Hippocampal formation (tissue), 2 donors: ENCODE data around the gene HIRA.

Experiments used
- DNase-seq, 2 donors: peaks; one replicate each; lab custom pipeline; 2025; lab: John Stamatoyannopoulos, UW

The HIRA gene, protein sequence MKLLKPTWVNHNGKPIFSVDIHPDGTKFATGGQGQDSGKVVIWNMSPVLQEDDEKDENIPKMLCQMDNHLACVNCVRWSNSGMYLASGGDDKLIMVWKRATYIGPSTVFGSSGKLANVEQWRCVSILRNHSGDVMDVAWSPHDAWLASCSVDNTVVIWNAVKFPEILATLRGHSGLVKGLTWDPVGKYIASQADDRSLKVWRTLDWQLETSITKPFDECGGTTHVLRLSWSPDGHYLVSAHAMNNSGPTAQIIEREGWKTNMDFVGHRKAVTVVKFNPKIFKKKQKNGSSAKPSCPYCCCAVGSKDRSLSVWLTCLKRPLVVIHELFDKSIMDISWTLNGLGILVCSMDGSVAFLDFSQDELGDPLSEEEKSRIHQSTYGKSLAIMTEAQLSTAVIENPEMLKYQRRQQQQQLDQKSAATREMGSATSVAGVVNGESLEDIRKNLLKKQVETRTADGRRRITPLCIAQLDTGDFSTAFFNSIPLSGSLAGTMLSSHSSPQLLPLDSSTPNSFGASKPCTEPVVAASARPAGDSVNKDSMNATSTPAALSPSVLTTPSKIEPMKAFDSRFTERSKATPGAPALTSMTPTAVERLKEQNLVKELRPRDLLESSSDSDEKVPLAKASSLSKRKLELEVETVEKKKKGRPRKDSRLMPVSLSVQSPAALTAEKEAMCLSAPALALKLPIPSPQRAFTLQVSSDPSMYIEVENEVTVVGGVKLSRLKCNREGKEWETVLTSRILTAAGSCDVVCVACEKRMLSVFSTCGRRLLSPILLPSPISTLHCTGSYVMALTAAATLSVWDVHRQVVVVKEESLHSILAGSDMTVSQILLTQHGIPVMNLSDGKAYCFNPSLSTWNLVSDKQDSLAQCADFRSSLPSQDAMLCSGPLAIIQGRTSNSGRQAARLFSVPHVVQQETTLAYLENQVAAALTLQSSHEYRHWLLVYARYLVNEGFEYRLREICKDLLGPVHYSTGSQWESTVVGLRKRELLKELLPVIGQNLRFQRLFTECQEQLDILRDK

DNA sequence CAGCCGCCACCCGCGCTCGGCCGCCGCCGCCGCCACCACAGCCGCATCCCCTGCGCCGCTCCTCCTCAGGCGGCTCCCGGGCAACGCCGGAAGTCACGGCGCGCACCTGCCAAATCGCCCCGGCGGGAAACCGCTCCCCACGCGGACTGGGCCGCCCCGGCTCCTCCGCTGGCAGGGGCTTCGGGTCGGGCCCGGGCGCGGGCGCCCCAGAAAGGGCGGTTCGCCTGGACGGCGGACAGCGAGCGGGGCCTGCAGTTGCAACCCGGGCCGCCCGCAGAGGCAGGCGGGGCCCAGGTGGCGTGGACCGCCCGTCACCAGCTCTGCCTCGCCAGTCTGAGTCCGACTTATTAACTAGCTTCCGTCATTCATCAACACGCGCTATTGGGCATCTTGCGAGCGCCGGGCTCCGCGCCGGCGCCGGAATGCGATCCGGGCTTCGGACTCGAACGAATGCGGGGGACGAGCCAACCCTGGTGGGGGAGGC is at the start of gene HIRA:
HIRA (minus strand) TSS at position 85 of the 484 bp plus-strand sequence. CDS start 257 bp downstream, outside the sequence.
- peak; percentile 73 to 82 for DNase-seq

DNA sequence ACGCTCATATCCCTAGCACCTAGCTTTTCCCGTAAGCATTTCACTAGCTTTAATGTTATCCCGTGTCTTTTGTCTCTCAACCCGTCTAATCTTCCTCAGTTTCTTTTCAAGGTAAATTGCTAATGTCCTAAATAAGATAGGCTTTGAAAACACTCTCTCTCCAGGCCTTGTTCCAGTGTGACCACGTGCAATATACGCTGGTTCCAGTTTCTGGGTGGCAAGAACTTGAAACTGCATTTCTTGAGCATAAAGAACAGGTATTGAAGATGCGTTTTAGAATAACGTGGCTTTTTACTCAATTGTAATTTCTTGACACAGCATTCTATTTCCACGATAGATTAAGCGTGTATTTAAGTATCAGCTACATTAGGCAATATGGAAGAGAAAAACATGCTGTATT is 49.3 kb upstream of the HIRA start:
- no peak for DNase-seq

DNA sequence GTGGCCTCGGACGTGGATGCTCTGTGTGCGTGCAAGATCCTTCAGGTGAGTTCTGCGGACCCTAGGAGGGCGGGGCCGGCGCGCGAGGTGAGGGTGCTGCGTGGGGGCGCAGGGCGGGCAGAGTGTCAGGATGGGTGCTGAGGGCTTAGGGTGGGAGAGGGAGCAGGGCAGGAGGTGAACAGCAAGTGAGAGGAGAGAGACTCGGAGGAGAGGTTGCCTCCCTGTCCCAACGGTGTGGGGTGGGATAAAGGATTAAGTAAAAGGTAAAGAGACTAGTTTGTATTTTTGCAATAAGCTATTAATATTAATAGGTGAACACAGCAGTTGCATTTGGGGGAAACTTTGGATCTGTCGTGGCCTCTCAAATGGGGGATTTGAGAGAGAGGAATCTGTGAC is 48.6 kb upstream of the HIRA start:
- DNase-seq: no peak

DNA sequence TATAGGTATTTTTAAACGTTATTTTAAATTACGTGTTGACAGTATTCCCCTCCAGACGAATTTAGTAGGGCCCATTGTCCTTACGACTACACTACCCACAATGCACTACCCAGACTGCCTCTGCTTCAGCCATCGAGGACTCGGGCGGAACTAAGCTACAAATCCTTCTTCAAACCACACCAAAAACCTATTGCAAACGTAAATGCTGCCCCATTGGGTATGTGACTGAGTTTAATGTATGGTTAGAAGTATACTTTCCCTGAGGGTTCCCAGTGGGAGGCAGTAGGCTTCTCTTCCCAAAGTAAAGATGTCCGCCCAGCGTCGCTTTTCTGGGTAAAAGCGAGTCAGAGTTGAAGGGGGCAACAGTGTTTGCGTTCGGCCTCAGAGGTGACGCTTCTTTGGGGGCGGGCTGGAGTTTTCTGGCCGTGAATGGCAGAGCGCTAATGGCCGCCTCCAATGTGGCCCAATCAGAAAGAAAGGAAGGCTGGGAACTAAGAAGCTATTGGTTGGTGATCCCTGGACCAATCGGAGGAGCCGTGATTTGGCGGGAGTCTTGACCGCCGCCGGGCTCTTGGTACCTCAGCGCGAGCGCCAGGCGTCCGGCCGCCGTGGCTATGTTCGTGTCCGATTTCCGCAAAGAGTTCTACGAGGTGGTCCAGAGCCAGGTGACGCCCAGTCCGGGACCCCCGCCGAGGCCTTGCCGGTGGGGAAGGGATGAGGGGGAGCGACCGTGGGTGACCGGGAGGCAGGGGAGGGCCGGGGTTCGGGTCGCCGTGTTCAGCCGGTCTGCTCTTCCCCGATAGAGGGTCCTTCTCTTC is 48.0 kb upstream of the HIRA start, which contains the start of gene CDC45:
CDC45 (plus strand) TSS at position 566 of the 818 bp plus-strand sequence; CDS start at position 615, 49 bp downstream.
- DNase-seq: peak; percentile 96 to 99

- peak; percentile 79 to 88 for DNase-seq
Measured at GRCh38 chr22:19478901-19479354, 47.4 kb upstream of the HIRA start, which contains the start of gene UFD1. UFD1 (minus strand) TSS chr22:19479193; CDS start chr22:19479085, 108 bp downstream.

DNA sequence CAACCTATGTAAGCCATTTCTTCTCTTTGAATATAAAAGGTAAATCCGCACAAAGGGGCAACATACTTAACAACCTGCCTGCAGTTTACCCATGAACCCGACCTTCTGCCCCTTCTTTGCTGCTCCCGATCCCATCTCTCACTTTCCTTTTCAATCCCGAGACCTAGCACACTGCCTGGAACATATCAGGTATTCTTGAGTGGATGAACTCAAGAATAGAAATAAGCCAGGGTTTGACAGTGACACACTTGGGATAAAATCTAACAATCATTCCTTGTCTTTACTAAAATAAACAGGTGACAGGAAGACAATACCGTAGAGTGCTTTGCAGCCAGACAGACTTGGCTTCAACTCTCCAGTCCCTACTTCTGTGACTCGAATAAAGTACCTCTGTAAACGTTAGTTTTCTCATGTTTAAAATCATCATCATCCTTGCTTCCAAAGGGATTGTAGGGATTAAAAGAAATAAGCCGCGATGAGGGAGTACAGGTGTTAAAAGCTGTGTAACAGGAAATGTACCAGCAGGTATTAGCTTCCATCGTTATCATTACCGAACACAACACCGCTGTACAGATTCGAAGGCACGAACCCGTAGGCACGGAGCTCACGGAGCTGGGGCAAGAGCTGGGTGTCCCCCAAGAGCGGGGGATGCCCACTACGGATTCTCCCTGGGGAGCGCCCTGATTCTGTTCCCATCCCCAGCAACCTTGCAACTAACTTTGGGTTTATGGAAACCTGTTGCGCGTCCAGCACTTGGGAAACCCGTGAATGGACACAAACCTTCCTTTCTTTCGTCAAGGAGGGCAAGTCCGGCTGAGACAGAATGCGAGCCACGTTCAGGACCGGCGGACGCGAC is 46.7 kb upstream of the HIRA start:
- no peak for DNase-seq

- peak in 1 of 2 donors; percentile 26 for DNase-seq
Measured at GRCh38 chr22:19477321-19478044, 46.0 kb upstream of the HIRA start.

DNA sequence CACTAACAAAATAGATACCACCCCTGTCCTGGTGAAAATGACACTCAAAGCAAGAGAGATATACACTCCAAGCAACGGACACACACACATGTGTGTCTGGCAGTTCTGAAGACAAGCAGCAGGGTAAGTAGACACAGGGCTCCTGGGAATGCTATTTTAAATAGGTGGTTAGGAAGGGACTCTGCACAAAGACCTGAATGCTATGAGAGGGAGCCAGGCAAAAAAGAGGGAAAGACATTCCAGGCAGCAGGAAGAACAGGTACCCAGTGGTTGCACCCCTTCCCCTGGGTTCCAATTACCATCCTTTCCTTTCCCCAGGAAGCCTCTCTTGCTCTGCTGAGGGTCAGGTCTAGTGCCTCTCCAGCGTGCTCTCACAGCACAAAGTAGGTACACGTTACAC is 44.5 kb upstream of the HIRA start:
- no peak for DNase-seq

DNA sequence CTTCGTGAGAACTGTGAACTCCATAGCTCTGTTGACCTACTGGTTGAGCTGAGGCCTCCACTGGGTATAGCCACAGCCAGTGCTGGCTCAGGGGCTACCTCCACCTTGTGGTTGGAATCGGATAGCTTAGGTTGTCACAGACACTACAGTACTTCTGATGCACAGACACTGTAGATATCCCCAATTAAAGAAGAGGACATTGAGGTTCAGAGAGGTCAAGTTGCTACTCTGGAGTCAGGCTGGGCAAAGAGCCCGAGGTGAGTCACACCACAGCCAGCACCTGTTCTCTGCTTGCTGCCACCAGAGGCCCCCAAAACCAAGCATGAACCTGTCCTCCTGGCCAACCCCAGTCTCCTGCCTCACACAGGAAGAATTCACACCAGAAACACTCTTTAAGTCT is 42.0 kb upstream of the HIRA start:
- DNase-seq: no peak

DNA sequence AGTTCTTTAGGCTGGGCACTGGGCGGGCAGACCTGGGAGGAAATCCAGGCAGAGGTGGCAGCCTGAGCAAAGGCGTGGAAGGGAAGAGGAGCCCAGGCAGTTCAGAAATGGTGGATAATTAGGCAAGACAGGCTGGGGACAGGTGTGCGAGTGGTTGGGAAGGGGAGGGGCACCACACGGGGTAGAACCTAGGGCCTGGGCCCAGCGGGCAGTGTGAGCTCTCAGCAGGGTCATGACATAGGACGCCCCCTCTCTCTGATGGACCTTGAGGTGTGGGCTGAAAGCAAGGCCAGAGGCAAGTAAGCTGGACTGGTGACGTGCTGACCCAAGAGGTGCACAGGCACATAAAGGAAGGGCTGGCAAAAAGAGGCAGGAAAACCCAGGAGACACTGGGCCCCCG is 40.7 kb upstream of the HIRA start:
- no peak for DNase-seq

DNA sequence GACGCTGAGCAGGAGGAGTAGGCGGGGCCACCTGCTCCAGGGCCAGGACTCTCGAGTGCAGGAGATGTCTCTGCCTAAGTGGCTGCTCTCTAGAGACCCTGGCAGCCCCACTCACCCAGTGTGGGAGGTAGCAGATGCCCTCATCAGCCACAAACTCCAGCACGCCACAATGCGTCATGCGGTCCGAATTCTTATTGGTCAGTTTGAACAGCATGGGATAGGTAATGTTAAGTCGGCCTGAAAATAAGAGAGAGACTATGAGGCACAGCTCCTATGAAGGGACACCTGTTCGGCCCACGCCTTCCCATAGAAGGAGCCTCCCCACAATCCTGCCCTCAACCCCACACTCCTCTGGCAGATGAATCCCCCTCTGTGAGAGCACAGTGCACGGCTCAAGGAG is 40.0 kb upstream of the HIRA start:
- DNase-seq: no peak

DNA sequence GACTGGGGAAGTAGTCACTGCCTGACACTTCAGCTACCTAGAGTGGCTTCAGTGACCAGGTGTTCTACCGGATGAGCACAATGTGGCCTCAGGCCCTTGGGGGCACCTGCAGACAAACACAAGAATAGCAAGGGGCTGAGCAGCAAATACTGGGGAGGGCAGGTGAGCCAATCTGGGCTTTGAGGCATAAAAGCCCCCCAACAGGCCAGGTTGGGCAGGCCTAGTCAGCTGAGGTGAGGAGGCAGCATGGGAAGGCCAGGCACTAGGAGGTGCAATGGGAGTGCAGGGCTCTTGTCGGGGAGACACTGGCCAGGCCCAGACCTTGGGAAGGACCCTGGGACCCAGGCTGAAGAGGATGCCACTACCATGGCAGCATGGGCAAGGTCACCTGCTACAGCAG is 38.5 kb upstream of the HIRA start:
- no peak for DNase-seq

GRCh38 chr22:19469421-19469820 is 37.9 kb upstream of the HIRA start:
- no peak for DNase-seq

GRCh38 chr22:19467912-19468311 is 36.4 kb upstream of the HIRA start:
- no peak for DNase-seq

- DNase-seq: no peak
Measured at GRCh38 chr22:19466848-19467752, 35.6 kb upstream of the HIRA start.

DNA sequence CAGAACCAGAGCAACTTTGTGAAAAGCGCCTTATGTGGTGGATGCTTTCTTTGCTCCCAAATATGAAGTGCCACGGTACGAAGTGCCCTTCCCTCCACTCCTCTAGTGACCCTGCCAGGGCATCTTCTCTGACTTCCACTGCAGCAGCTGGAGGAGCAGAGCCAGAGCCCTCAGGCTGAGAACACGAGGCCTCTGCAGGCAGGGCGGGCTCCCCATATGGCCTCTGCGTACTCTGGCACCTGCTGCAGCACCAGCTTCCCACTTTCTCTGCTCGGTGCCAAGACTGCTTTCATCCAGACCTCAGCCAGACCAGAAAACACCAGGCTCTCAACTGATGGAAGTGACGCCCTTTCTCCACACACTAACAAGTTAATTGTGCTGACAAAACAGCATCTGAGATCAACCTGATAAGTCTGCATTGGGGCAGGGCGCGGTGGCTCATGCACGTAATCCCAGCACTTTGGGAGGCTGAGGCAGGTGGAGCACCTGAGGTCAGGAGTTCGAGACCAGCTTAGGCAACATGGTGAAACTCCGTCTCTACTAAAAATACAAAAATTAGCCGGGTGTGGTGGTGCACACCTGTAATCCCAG is 34.7 kb upstream of the HIRA start:
- no peak for DNase-seq

DNA sequence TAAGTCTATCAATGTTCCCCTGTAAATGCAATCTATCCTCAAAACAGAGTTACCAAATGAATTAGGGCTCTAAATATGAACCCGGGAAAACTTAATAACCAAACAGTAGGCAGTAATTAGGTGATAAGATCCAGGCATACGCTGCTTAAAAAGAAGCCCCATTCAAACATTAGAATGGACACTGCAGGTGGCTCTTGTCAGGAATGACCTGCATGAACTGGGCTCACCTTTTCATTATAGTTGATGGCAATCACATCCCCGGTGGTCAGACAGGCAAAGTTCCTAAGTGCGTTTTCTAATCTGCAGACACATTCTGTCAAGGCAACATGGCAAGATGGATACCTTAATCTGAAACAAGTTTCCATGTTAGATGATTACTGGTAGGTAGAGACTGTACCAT is 33.4 kb upstream of the HIRA start:
- DNase-seq: no peak

DNA sequence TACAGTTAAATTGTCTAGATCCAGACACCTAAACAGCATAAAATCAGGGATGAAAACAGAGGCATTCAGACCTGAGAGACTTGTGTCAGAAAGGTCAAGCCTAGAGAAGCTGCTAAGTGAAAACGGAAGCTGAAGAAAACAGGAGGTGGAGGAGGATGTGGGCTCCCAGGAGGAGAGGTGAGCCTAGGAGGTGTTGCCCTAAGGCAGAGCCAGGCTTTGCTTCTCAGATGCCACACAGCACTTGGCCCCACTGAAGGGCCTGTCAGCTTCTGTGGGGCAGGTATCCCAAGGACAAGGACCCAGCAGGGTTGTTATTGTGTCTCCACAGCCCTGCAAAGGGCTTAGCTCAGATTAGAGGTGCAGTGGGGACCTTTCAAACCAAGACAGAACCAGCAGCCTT is 33.0 kb upstream of the HIRA start:
- DNase-seq: no peak
